LNCAP (cell line): ENCODE results near the gene POLN.

Experiments used
- CTCF ChIP-seq: fragments of 450-650 bp; IDR thresholded peaks from 2 replicates; pipeline ENCODE4 v1.5.1; 2017; ENCODE audit warnings: mild to moderate bottlenecking

POLN gene

GRCh38 chr4:2060611-2061185 lies 181.2 kb downstream of the POLN start:
- TF ChIP-seq CTCF = no peak

- TF ChIP-seq CTCF = no peak
Measured at GRCh38 chr4:2059726-2060602, 182.0 kb downstream of the POLN start.

GRCh38 chr4:2059046-2059725 lies 182.7 kb downstream of the POLN start, which contains the start of gene NAT8L:
Gene NAT8L (plus strand): TSS chr4:2059327. CDS start chr4:2059512, 185 bp downstream.
- no peak for TF ChIP-seq CTCF

GRCh38 chr4:2058264-2059045 lies 183.5 kb downstream of the POLN start:
- TF ChIP-seq CTCF = no peak

- TF ChIP-seq CTCF = no peak
Measured at GRCh38 chr4:2057382-2058065, 184.4 kb downstream of the POLN start.

- TF ChIP-seq CTCF = no peak
Measured at GRCh38 chr4:2054217-2054616, 187.7 kb downstream of the POLN start.

- TF ChIP-seq CTCF = no peak
Measured at GRCh38 chr4:2051086-2051485, 190.8 kb downstream of the POLN start.
